ENCODE data around the gene SPOCD1.
"Not testable (repeated sequence)": the region's sequence is repeated elsewhere in the genome, so short reads cannot be mapped to it uniquely, and the experiment has no call there.

SPOCD1 gene

GRCh38 chr1:31823780-31824179 lies 8.0 kb upstream of the SPOCD1 start:
- TF ChIP-seq, protein P1, sequence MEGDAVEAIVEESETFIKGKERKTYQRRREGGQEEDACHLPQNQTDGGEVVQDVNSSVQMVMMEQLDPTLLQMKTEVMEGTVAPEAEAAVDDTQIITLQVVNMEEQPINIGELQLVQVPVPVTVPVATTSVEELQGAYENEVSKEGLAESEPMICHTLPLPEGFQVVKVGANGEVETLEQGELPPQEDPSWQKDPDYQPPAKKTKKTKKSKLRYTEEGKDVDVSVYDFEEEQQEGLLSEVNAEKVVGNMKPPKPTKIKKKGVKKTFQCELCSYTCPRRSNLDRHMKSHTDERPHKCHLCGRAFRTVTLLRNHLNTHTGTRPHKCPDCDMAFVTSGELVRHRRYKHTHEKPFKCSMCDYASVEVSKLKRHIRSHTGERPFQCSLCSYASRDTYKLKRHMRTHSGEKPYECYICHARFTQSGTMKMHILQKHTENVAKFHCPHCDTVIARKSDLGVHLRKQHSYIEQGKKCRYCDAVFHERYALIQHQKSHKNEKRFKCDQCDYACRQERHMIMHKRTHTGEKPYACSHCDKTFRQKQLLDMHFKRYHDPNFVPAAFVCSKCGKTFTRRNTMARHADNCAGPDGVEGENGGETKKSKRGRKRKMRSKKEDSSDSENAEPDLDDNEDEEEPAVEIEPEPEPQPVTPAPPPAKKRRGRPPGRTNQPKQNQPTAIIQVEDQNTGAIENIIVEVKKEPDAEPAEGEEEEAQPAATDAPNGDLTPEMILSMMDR (IDR thresholded peaks at IDR 0.05; ENCODE audit: unreplicated experiment in 3 of 3), result no peak
- Mint-ChIP-seq H3K36me3 (ENCODE audit: low read depth) (no peaks in the 10 kb centered on the region), H3K9me3 (no peaks in the 10 kb centered on the region), H3K27ac (no peak overlapping the region), H3K4me1 (no peaks in the 10 kb centered on the region), H3K27me3 (ENCODE audit: low read depth) (peaks cover 4% of the 10 kb centered on the region), H3K4me3 (no peak overlapping the region)

- H3K27me3 Mint-ChIP-seq (ENCODE audit: low read depth), result no peaks in the 10 kb centered on the region
- H3K4me1 Mint-ChIP-seq, result no peaks in the 10 kb centered on the region
- TF ChIP-seq, protein P1 (IDR thresholded peaks at IDR 0.05; ENCODE audit: unreplicated experiment in 3 of 3), result no peak
- no peaks in the 10 kb centered on the region for H3K36me3 Mint-ChIP-seq (ENCODE audit: low read depth)
- H3K9me3 Mint-ChIP-seq, result no peaks in the 10 kb centered on the region
- H3K27ac Mint-ChIP-seq, result no peak overlapping the region
- H3K4me3 Mint-ChIP-seq, result no peak overlapping the region
Observed at GRCh38 chr1:31822766-31823165, 6.9 kb upstream of the SPOCD1 start.

DNA sequence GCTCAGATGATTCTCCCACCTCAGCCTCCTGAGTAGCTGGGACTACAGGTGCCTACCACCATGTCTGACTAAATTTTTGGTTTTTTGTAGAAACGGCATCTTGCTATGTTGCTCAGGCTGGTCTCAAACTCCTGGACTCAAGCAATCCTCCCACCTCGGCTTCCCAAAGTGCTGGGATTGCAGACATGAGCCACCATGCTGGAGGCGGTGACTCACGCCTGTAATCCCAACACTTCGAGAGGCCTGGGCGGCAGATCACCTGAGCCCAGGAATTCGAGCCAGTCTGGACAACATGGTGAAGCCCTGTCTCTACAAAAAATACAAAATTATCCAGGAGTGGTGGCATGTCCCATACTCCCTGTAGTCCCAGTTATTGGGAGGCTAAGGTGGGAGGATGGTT lies 4.4 kb upstream of the SPOCD1 start:
- not testable (repeated sequence) for H3K9me3 Mint-ChIP-seq; H3K36me3 Mint-ChIP-seq (ENCODE audit: low read depth); H3K27me3 Mint-ChIP-seq (ENCODE audit: low read depth); H3K4me1 Mint-ChIP-seq; H3K4me3 Mint-ChIP-seq; H3K27ac Mint-ChIP-seq

DNA sequence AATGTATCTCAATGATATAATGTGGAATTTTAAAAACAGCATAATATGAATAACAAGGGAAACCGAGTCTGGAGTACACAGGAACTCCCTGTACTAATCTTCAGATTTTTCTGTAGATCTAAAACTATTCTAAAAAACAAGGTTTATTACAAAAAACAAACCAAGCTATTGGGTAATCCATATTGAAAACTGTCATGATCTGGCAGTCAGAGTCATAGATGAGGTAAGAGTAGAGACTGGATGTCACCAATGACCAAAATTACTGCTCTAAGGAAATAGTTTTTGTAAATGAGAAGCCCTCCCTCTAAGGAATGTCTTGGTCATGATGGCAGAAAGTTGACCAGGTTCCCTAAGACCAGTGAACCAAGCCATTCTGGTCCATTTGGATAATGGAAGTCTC lies 2.4 kb upstream of the SPOCD1 start:
- TF ChIP-seq, protein P1 (IDR thresholded peaks at IDR 0.05; ENCODE audit: unreplicated experiment in 3 of 3), result no peak
- Mint-ChIP-seq H3K27me3 (ENCODE audit: low read depth) (no peaks in the 10 kb centered on the region), H3K9me3 (no peaks in the 10 kb centered on the region), H3K4me1 (no peaks in the 10 kb centered on the region), H3K27ac (no peak overlapping the region), H3K36me3 (ENCODE audit: low read depth) (no peaks in the 10 kb centered on the region), H3K4me3 (no peak overlapping the region)

DNA sequence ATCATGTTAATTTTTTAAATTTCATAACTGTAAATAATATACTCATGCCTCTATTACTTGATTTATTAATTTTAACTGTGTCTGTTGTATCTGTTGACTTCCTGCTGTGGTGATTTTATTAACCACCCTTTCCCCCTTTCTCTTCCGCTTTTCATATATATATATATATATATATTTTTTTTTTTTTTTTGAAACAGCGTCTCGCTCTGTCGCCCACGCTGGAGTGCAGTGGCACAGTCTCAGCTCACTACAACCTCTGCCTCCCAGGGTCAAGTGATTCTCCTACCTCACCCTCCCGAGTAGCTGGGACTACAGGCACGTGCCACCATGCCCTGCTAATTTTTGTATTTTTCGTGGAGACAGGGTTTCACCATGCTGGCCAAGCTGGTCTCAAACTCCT lies 1.1 kb upstream of the SPOCD1 start:
- H3K9me3 Mint-ChIP-seq; H3K27me3 Mint-ChIP-seq (ENCODE audit: low read depth); H3K4me1 Mint-ChIP-seq; H3K4me3 Mint-ChIP-seq; H3K27ac Mint-ChIP-seq; H3K36me3 Mint-ChIP-seq (ENCODE audit: low read depth): not testable (repeated sequence)

DNA sequence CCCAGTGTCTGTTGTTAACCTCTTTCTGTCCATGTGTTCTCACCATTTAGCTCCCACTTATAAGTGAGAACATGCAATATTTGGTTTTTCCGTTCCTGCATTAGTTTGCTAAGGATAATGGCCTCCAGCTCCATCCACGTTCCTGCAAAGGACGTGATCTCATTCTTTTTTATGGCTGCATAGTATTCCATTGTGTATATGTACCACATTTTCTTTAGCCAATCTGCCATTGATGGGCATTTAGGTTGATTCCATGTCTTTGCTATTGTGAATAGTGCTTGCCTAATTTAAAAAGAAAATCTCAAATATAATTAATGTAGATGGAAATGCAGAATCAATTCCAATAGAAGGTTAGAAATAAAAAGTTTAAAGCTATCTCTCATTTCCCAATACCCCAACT lies 679 bp upstream of the SPOCD1 start:
- H3K36me3 Mint-ChIP-seq (ENCODE audit: low read depth); H3K27me3 Mint-ChIP-seq (ENCODE audit: low read depth); H3K4me1 Mint-ChIP-seq; H3K4me3 Mint-ChIP-seq; H3K9me3 Mint-ChIP-seq; H3K27ac Mint-ChIP-seq: not testable (repeated sequence)

GRCh38 chr1:31815307-31815645 lies 546 bp downstream of the SPOCD1 start:
- no peaks in the 10 kb centered on the region for H3K36me3 Mint-ChIP-seq (ENCODE audit: low read depth)
- TF ChIP-seq, protein P1 (IDR thresholded peaks at IDR 0.05; ENCODE audit: unreplicated experiment in 3 of 3), result no peak

More at GRCh38 chr1:31815307-31815645, 546 bp downstream of the SPOCD1 start:
- H3K27ac Mint-ChIP-seq, result no peak overlapping the region
- H3K4me1 Mint-ChIP-seq, result no peaks in the 10 kb centered on the region
- H3K4me3 Mint-ChIP-seq, result no peak overlapping the region
- H3K27me3 Mint-ChIP-seq (ENCODE audit: low read depth), result peaks cover 11% of the 10 kb centered on the region
- no peaks in the 10 kb centered on the region for H3K9me3 Mint-ChIP-seq
